Middle frontal gyrus (tissue), 1 donor: Measurements from ENCODE around the gene ARMC2.

Source experiments
- DNase-seq: peaks from one replicate; pipeline ENCODE4 v3.0.0-alpha.2; 2015; ENCODE audit warnings: low spot score; ENCODE audit errors: extremely low spot score

The ARMC2 gene

GRCh38 chr6:108987156-108987555, 138.9 kb downstream of the ARMC2 start:
- no peak for DNase-seq

- no peak for DNase-seq
Observed at GRCh38 chr6:108988296-108988695, 140.1 kb downstream of the ARMC2 start.

- no peak for DNase-seq
Observed at GRCh38 chr6:108988765-108989164, 140.5 kb downstream of the ARMC2 start.

- no peak for DNase-seq
Observed at GRCh38 chr6:108989700-108990099, 141.5 kb downstream of the ARMC2 start.

- no peak for DNase-seq
Observed at GRCh38 chr6:108993876-108994275, 145.7 kb downstream of the ARMC2 start.

- DNase-seq: no peak
Observed at GRCh38 chr6:108995296-108995695, 147.1 kb downstream of the ARMC2 start.

GRCh38 chr6:108996208-108996607, 148.0 kb downstream of the ARMC2 start:
- no peak for DNase-seq

- DNase-seq: no peak
Observed at GRCh38 chr6:108998485-108998884, 150.3 kb downstream of the ARMC2 start.

GRCh38 chr6:108999428-108999827, 151.2 kb downstream of the ARMC2 start:
- DNase-seq: no peak

GRCh38 chr6:109000289-109000688, 152.1 kb downstream of the ARMC2 start:
- DNase-seq: no peak

GRCh38 chr6:109001291-109001894, 153.2 kb downstream of the ARMC2 start:
- DNase-seq: no peak

- DNase-seq: no peak
Observed at GRCh38 chr6:109002051-109002697, 154.0 kb downstream of the ARMC2 start.

- no peak for DNase-seq
Observed at GRCh38 chr6:109002882-109003281, 154.7 kb downstream of the ARMC2 start.

GRCh38 chr6:109006818-109007217, 158.6 kb downstream of the ARMC2 start:
- no peak for DNase-seq

- DNase-seq: no peak
Observed at GRCh38 chr6:109007521-109007920, 159.3 kb downstream of the ARMC2 start.

- DNase-seq: no peak
Observed at GRCh38 chr6:109008054-109008453, 159.8 kb downstream of the ARMC2 start.

- DNase-seq: no peak
Observed at GRCh38 chr6:109008537-109009235, 160.5 kb downstream of the ARMC2 start.

GRCh38 chr6:109009236-109009961, 161.2 kb downstream of the ARMC2 start:
- DNase-seq: peak; percentile 90

- DNase-seq: no peak
Observed at GRCh38 chr6:109009962-109010704, 161.9 kb downstream of the ARMC2 start.

- no peak for DNase-seq
Observed at GRCh38 chr6:109010705-109011102, 162.5 kb downstream of the ARMC2 start.

- DNase-seq: no peak
Observed at GRCh38 chr6:109013656-109014305, 165.6 kb downstream of the ARMC2 start.
